K562 (cell line): Measurements from ENCODE around the gene SLC15A3. TPM values are rescaled to one million over a fixed set of nuclear protein-coding genes. Genes with fewer than 3 reads are reported as not detected.

Experiments
- ATAC-seq: fragments of 200-7000 bp; cut with Tn5 transposase; 3 replicates; pipeline ENCODE4 v1.9.1; 2020; ENCODE audit warnings: moderate library complexity
- BruUV-seq: library from RNA; stranded (reverse); fragments of 400-500 nt; replicated peaks from 2 replicates; lab custom pipeline; 2021; lab: Mats Ljungman, UMichigan
- CTCF ChIA-PET: fragments of 300-600 bp; formaldehyde crosslinking; extraction: SDS; loops from one replicate; lab custom pipeline; 2021; ENCODE audit warnings: low intra/inter-chr PET ratio; lab: Yijun Ruan, JAX
- POLR2A ChIA-PET: fragments of 300-600, 350-650 bp; sonication (Branson Sonifier 250); formaldehyde crosslinking; extraction: SDS; loops from one replicate; lab custom pipeline; 2021; ENCODE audit warnings: antibody characterized with exemption, inconsistent platforms; lab: Yijun Ruan, JAX
- DNase-seq, 4 experiments: peaks; one replicate each; pipeline versions ENCODE4 v3.0.0 to v3.0.0-alpha.2; 2011 to 2018; ENCODE audit warnings: low spot score in 3 of 4, mixed read lengths in 3 of 4; ENCODE audit errors: extremely low read depth in 1 of 4
- FAIRE-seq: peaks from 2 replicates; lab custom pipeline; 2011; peaks lifted over from hg19 to GRCh38; lab: Jason Lieb, UNC
- H2AFZ ChIP-seq: 2 replicates; pipeline ENCODE4 v1.6.0; 2011; ENCODE audit warnings: low read depth, low read length, control low read depth, inconsistent platforms
- H3K27ac ChIP-seq: fragments of 200-600 bp; 3 replicates; pipeline ENCODE4 v1.8.0; 2011; ENCODE audit warnings: low read depth, mild to moderate bottlenecking, control low read depth, inconsistent platforms, low read length, moderate library complexity, mixed read lengths; ENCODE audit errors: extremely low read depth
- H3K27me3 ChIP-seq, 2 experiments: fragments of 300-600 bp in 1 of 2; 2 replicates in 1 of 2; 3 replicates in 1 of 2; pipeline versions ENCODE4 v1.6.0 to v1.8.0; 2011; ENCODE audit warnings: inconsistent platforms in 2 of 2, low read length in 2 of 2, mild to moderate bottlenecking in 1 of 2, mixed read lengths in 1 of 2, moderate library complexity in 1 of 2; ENCODE audit not compliant: control insufficient read depth in 2 of 2, insufficient read depth in 2 of 2
- H3K36me3 ChIP-seq: fragments of 300-600 bp; 3 replicates; pipeline ENCODE4 v1.8.0; 2011; ENCODE audit warnings: mild to moderate bottlenecking, low read length, inconsistent platforms; ENCODE audit not compliant: control insufficient read depth, insufficient read depth
- H3K4me1 ChIP-seq, 2 experiments: fragments of 200-600 bp in 1 of 2; replicated peaks in 1 of 2; 2 replicates in 1 of 2; 3 replicates in 1 of 2; pipeline versions ENCODE4 v1.5.1 to v1.8.0; 2011; ENCODE audit warnings: inconsistent platforms in 2 of 2, low read length in 2 of 2, mild to moderate bottlenecking in 1 of 2, mixed read lengths in 1 of 2, moderate library complexity in 1 of 2; ENCODE audit not compliant: control insufficient read depth in 2 of 2, insufficient read depth in 2 of 2
- H3K4me2 ChIP-seq: 2 replicates; pipeline ENCODE4 v1.6.1; 2011; ENCODE audit warnings: low read length, control low read depth, inconsistent platforms, mixed read lengths; ENCODE audit not compliant: insufficient read depth
- H3K4me3 ChIP-seq: fragments of 200-600 bp; sonication (generic), shearing (Covaris generic); 2 replicates; pipeline ENCODE4 v1.5.1; 2016; ENCODE audit warnings: control low read depth, inconsistent platforms
- H3K79me2 ChIP-seq: fragments of 200-600 bp; 3 replicates; pipeline ENCODE4 v1.8.0; 2011; ENCODE audit warnings: low read length, inconsistent platforms; ENCODE audit not compliant: control insufficient read depth, insufficient read depth
- H3K9ac ChIP-seq, 2 experiments: 2 replicates each; pipeline versions ENCODE4 v1.6.0 to v1.6.1; 2011; ENCODE audit warnings: low read depth in 2 of 2, low read length in 2 of 2, control low read depth in 1 of 2, inconsistent platforms in 1 of 2, mild to moderate bottlenecking in 1 of 2, mixed read lengths in 1 of 2; ENCODE audit not compliant: insufficient read depth in 1 of 2
- H3K9me1 ChIP-seq: one replicate; pipeline ENCODE4 v1.6.0; 2011; ENCODE audit warnings: inconsistent platforms, mild to moderate bottlenecking, low read length, moderate library complexity; ENCODE audit not compliant: control insufficient read depth, insufficient read depth
- H3K9me3 ChIP-seq: replicated peaks from 2 replicates; pipeline ENCODE4 v1.5.1; 2011; ENCODE audit warnings: low read depth, low read length, inconsistent platforms; ENCODE audit not compliant: control insufficient read depth, insufficient read depth
- H4K20me1 ChIP-seq: replicated peaks from 2 replicates; pipeline ENCODE4 v1.6.1; 2011; ENCODE audit warnings: low read length, inconsistent platforms, mixed read lengths; ENCODE audit not compliant: control insufficient read depth, insufficient read depth
- ATF7 ChIP-seq: fragments of 450-650 bp; IDR thresholded peaks from 2 replicates; pipeline ENCODE4 v1.7.1; 2014; ENCODE audit warnings: mild to moderate bottlenecking, moderate library complexity
- CBFA2T2 ChIP-seq: fragments of 450-650 bp; conservative IDR thresholded peaks from 2 replicates; pipeline ENCODE4 v1.6.1; 2017; ENCODE audit warnings: mild to moderate bottlenecking
- CHCHD3 ChIP-seq: fragments of 250-450 bp; sonication (Bioruptor Pico); IDR thresholded peaks from 2 replicates; pipeline ENCODE4 v2.1.2; 2022; ENCODE audit warnings: mild to moderate bottlenecking
- KDM1A ChIP-seq, 2 experiments: fragments of 450-650 bp; IDR thresholded peaks; 2 replicates each; pipeline ENCODE4 v1.6.1; 2016; ENCODE audit warnings: mild to moderate bottlenecking in 2 of 2
- PPARD ChIP-seq: fragments of 250-450 bp; sonication (Bioruptor Pico); IDR thresholded peaks from 2 replicates; pipeline ENCODE4 v1.8.0; 2022; ENCODE audit warnings: inconsistent platforms, mild to moderate bottlenecking, moderate library complexity
- TFAM ChIP-seq: fragments of 250-450 bp; sonication (Bioruptor Pico); conservative IDR thresholded peaks from 2 replicates; pipeline ENCODE4 v1.5.0; 2021; ENCODE audit warnings: mild to moderate bottlenecking, moderate library complexity
- ZNF133 ChIP-seq: fragments of 250-450 bp; sonication (Bioruptor Pico); IDR thresholded peaks from 2 replicates; pipeline ENCODE4 v1.4.0; 2020; ENCODE audit warnings: mild to moderate bottlenecking
- ZNF41 ChIP-seq: fragments of 250-450 bp; sonication (Bioruptor Pico); conservative IDR thresholded peaks from 2 replicates; pipeline ENCODE4 v1.4.0; 2020; ENCODE audit warnings: mild to moderate bottlenecking
- ZNF589 ChIP-seq: fragments of 200-800 bp; sonication (Bioruptor generic); IDR thresholded peaks from 2 replicates; pipeline ENCODE4 v1.6.1; 2016; ENCODE audit warnings: low read depth, missing genetic modification characterization, missing compliant biosample characterization
- WGBS: fragments of 100-300 bp; shearing (Covaris generic); methylation state at CpG from one replicate; pipeline ENCODE4 v1.1.6; 2016; ENCODE audit warnings: low coverage, mixed read lengths; ENCODE audit not compliant: insufficient coverage; ENCODE audit errors: missing lambda C conversion rate; 5-methylcytosine and 5-hydroxymethylcytosine counted together
- in situ Hi-C: fragments of 300-500 bp; cut with MboI; formaldehyde crosslinking; loops from 4 replicates; pipeline ENCODE4 v1.15.0; 2018; ENCODE audit warnings: inconsistent platforms, mixed read lengths
- intact Hi-C: fragments of 100-400 bp; cut with micrococcal nuclease; formaldehyde crosslinking; loops from 2 replicates; pipeline ENCODE4 v1.14.2; 2022
- polyA plus RNA-seq, 8 experiments: library from polyadenylated mRNA; depleted of rRNA in 4 of 8; stranded (reverse) in 5 of 8; unstranded in 3 of 8; fragments of >200 nt; fragmentation: Nextera tagmentation in 2 of 8; fragmentation: Illumina TruSeq in 1 of 8; extraction: Ambion mirVana in 2 of 8; extraction: Trizol in 1 of 8; gene quantifications; 2 replicates each; pipeline versions ENCODE4 v1.2.1 to v1.2.3, GENCODE V29; 2011 to 2014; ENCODE audit warnings: inconsistent platforms in 1 of 8, missing spikeins in 1 of 8
- total RNA-seq, 7 experiments: library from RNA; depleted of rRNA in 6 of 7; stranded (reverse); fragments of >200 nt in 6 of 7; fragmentation: Illumina TruSeq in 2 of 7; extraction: Trizol in 2 of 7; gene quantifications; 2 replicates each; pipeline versions ENCODE4 v1.2.1 to v1.2.3, GENCODE V29; 2011 to 2021; ENCODE audit warnings: low replicate concordance in 1 of 7
- TF ChIP-seq, protein P1 (sequence below): fragments of 450-650 bp; IDR thresholded peaks from 2 replicates; pipeline ENCODE4 v1.6.1; 2018; ENCODE audit not compliant: partially characterized antibody

The SLC15A3 gene
- total and polyA plus RNA-seq, 9 of the 15 experiments (the other 6 are each of a cell fraction or from before 2014, with no cell fraction given), result 0.07 to 0.27 TPM; not detected in 7

DNA sequence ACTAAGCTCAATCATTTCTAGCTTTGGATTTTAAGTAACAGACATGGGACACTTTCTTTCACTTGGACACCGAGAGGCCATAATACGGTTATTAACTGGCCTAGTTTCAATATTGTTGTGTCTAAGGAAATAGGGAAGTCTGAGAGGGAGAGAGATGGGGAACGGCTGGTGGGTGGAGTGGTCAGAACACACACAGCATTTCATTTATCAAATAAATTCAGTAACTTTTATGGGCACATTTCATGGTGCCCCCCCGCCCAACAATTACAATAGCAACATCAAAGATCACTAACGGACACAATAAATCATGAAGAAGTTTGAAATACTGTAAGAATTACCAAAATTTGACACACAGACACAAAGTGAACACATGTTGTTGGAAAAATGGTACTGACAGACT, 56.3 kb downstream of the SLC15A3 start:
- TF ChIP-seq ZNF41 (CRISPR knock-in tag), result no peak
- TF ChIP-seq TFAM, result no peak
- TF ChIP-seq PPARD (CRISPR knock-in tag), result no peak
- Histone ChIP-seq H3K27ac (no peak overlapping the region), H3K79me2 (no peaks in the 10 kb centered on the region; the same call in 2 of the 3 replicates), H3K27me3 (no peaks in the 10 kb centered on the region), H2AFZ (no peak overlapping the region), H3K4me3 (no peak overlapping the region), H3K9ac (no peak overlapping the region), H3K4me1 (peaks cover 2 to 19% of the 10 kb centered on the region in 2 experiments), H3K9me3 (no peaks in the 10 kb centered on the region), H3K9me1 (no peaks in the 10 kb centered on the region), H3K4me2 (no peak overlapping the region), H3K36me3 (peaks cover 92% of the 10 kb centered on the region), H4K20me1 (peaks cover 20% of the 10 kb centered on the region)
- ATAC-seq (no peak), DNase-seq (no peak), FAIRE-seq (no peak)
- ChIA-PET CTCF (no interaction called here), POLR2A (interaction anchor here (0.8 to 2.0 kb wide), 6 partner anchors 9 to 614 kb away, joined by 3 to 6 read pairs (median 4); no protein-coding TSS in a partner anchor)
- BruUV-seq, result no TSS peak
- intact Hi-C loops, result no loop called here
- 95% methylated on average over 5 of the region's 5 CpGs for WGBS
- in situ Hi-C loops, result loop anchor here (5.0 kb wide), 1 partner anchor 118 kb away; no protein-coding TSS in a partner anchor

DNA sequence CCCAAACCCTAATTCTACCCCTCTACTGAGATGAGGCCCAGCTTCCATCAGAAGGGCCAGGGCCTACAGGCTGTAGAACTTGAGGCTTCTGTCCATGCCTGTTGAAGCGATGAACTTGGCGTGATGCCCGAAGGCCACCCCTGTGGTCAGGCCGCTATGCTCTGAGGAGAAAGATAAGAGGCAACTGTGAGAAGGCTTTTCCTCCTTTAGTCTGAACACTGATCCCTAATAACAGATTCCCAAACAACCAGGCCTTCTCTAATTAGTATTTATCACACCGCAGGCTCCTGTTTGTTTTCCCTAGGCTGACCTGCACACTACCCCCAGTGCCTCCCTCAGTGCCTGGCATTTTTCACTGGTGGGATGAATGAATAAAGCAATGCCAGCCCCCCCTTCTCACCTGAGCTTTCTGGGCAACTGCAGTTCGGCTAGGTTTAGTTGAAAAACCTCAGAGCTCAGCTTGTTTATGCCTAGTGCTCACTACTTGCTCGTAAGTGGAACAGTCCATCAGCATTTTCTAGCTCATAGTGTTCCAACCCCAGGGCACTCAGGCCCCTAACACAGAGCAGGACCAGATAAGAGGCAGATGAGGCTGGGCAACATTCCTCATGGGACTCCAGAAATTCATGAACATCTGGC, 60.8 kb downstream of the SLC15A3 start:
- H3K4me3 ChIP-seq, result no peak overlapping the region
- no peaks in the 10 kb centered on the region for H3K27me3 ChIP-seq
- peaks cover 70% of the 10 kb centered on the region for H3K36me3 ChIP-seq
- peak; percentile 68 to 95 (median 80) for DNase-seq
- CTCF ChIA-PET, result interaction anchor here (2.3 kb wide), 1 partner anchor 60 kb away, joined by 12 read pairs; no protein-coding TSS in a partner anchor
- H2AFZ ChIP-seq, result no peak overlapping the region
- no peaks in the 10 kb centered on the region for H3K79me2 ChIP-seq
- peaks cover 23% of the 10 kb centered on the region for H4K20me1 ChIP-seq
- peak; percentile 91 for FAIRE-seq
- BruUV-seq, result no TSS peak
- H3K4me2 ChIP-seq, result peak overlapping the region; percentile 43; the same call in 1 of the 2 replicates
- no peaks in the 10 kb centered on the region for H3K9me3 ChIP-seq
- peak overlapping the region; percentile 46; the same call in 2 of the 3 replicates for H3K27ac ChIP-seq
- H3K9ac ChIP-seq, result peak overlapping the region in 1 of 2 experiments; percentile 18; a peak in 1 of 4 replicates
- H3K4me1 ChIP-seq, result peaks cover 7 to 32% of the 10 kb centered on the region in 2 experiments
- peak; percentile 92 for ATAC-seq
- in situ Hi-C loops (loop anchor here (5.0 kb wide), 1 partner anchor 54 kb away; no protein-coding TSS in a partner anchor), intact Hi-C loops (no loop called here)
- H3K9me1 ChIP-seq, result no peaks in the 10 kb centered on the region
- WGBS, result 5% methylated on average over 7 of the region's 7 CpGs
- POLR2A ChIA-PET, result interaction anchor here (0.7 to 1.9 kb wide), 5 partner anchors 14 to 51 kb away, joined by 3 to 7 read pairs (median 6); partner anchors contain the start of gene PTGDR2
- TF ChIP-seq ZNF589 (CRISPR knock-in tag) (0 out of 2 replicates have a peak, but pooled peaks have one; percentile 44), ZNF133 (CRISPR knock-in tag) (no peak), CBFA2T2 (peak; percentile 65), KDM1A (IDR thresholded peaks at IDR 0.05) (peak; percentile 73 to 83), ATF7 (peak; percentile 33; the same call in 1 of the 2 replicates), CHCHD3 (CRISPR knock-in tag) (no peak)
- TF ChIP-seq, protein P1, sequence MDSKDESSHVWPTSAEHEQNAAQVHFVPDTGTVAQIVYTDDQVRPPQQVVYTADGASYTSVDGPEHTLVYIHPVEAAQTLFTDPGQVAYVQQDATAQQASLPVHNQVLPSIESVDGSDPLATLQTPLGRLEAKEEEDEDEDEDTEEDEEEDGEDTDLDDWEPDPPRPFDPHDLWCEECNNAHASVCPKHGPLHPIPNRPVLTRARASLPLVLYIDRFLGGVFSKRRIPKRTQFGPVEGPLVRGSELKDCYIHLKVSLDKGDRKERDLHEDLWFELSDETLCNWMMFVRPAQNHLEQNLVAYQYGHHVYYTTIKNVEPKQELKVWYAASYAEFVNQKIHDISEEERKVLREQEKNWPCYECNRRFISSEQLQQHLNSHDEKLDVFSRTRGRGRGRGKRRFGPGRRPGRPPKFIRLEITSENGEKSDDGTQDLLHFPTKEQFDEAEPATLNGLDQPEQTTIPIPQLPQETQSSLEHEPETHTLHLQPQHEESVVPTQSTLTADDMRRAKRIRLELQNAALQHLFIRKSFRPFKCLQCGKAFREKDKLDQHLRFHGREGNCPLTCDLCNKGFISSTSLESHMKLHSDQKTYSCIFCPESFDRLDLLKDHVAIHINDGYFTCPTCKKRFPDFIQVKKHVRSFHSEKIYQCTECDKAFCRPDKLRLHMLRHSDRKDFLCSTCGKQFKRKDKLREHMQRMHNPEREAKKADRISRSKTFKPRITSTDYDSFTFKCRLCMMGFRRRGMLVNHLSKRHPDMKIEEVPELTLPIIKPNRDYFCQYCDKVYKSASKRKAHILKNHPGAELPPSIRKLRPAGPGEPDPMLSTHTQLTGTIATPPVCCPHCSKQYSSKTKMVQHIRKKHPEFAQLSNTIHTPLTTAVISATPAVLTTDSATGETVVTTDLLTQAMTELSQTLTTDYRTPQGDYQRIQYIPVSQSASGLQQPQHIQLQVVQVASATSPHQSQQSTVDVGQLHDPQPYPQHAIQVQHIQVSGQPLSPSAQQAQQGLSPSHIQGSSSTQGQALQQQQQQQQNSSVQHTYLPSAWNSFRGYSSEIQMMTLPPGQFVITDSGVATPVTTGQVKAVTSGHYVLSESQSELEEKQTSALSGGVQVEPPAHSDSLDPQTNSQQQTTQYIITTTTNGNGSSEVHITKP, result peak; percentile 64
